ENCODE measurements around the gene ADGRG7.
A peak's percentile ranks its signal among the peaks of the same experiment; 100 is the strongest.
"Not testable (repeated sequence)": the region's sequence is repeated elsewhere in the genome, so short reads cannot be mapped to it uniquely, and the experiment has no call there.

ADGRG7 gene

GRCh38 chr3:100645913-100646312 is 36.5 kb downstream of the ADGRG7 start:
- no peak for DNase-seq (ENCODE audit: low spot score)

- DNase-seq (ENCODE audit: low spot score), result no peak
These were observed 37.8 kb downstream of the ADGRG7 start for GRCh38 chr3:100647171-100647570.

- no peak for DNase-seq (ENCODE audit: low spot score)
These were observed 38.3 kb downstream of the ADGRG7 start for GRCh38 chr3:100647657-100648056.

GRCh38 chr3:100650651-100651619 is 41.5 kb downstream of the ADGRG7 start:
- DNase-seq (ENCODE audit: low spot score), result peak; percentile 16

- no peak for DNase-seq (ENCODE audit: low spot score)
These were observed 44.3 kb downstream of the ADGRG7 start for GRCh38 chr3:100653604-100654294.

- DNase-seq (ENCODE audit: low spot score), result no peak
These were observed 47.5 kb downstream of the ADGRG7 start for GRCh38 chr3:100656945-100657344.

- DNase-seq (ENCODE audit: low spot score), result not testable (repeated sequence)
These were observed 51.9 kb downstream of the ADGRG7 start for GRCh38 chr3:100661294-100661693.

GRCh38 chr3:100662113-100662823 is 52.9 kb downstream of the ADGRG7 start:
- DNase-seq (ENCODE audit: low spot score), result no peak

- no peak for DNase-seq (ENCODE audit: low spot score)
These were observed 55.8 kb downstream of the ADGRG7 start for GRCh38 chr3:100665230-100665629.

GRCh38 chr3:100666699-100667098 is 57.3 kb downstream of the ADGRG7 start:
- DNase-seq (ENCODE audit: low spot score), result not testable (repeated sequence)

GRCh38 chr3:100667316-100667715 is 57.9 kb downstream of the ADGRG7 start:
- DNase-seq (ENCODE audit: low spot score), result not testable (repeated sequence)

- DNase-seq (ENCODE audit: low spot score), result not testable (repeated sequence)
These were observed 61.6 kb downstream of the ADGRG7 start for GRCh38 chr3:100670995-100671394.

- DNase-seq (ENCODE audit: low spot score), result no peak
These were observed 72.1 kb downstream of the ADGRG7 start for GRCh38 chr3:100681496-100681895.

- no peak for DNase-seq (ENCODE audit: low spot score)
These were observed 72.9 kb downstream of the ADGRG7 start for GRCh38 chr3:100682056-100682853.

GRCh38 chr3:100682854-100683760 is 73.7 kb downstream of the ADGRG7 start:
- no peak for DNase-seq (ENCODE audit: low spot score)

- no peak for DNase-seq (ENCODE audit: low spot score)
These were observed 83.8 kb downstream of the ADGRG7 start for GRCh38 chr3:100693225-100693624.

GRCh38 chr3:100695696-100696095 is 86.3 kb downstream of the ADGRG7 start:
- no peak for DNase-seq (ENCODE audit: low spot score)

GRCh38 chr3:100696161-100696560 is 86.8 kb downstream of the ADGRG7 start:
- no peak for DNase-seq (ENCODE audit: low spot score)

GRCh38 chr3:100697172-100697571 is 87.8 kb downstream of the ADGRG7 start:
- no peak for DNase-seq (ENCODE audit: low spot score)

- DNase-seq (ENCODE audit: low spot score), result no peak
These were observed 88.4 kb downstream of the ADGRG7 start for GRCh38 chr3:100697723-100698285.
